ENCODE measurements around the gene HPSE2.

The HPSE2 gene

DNA sequence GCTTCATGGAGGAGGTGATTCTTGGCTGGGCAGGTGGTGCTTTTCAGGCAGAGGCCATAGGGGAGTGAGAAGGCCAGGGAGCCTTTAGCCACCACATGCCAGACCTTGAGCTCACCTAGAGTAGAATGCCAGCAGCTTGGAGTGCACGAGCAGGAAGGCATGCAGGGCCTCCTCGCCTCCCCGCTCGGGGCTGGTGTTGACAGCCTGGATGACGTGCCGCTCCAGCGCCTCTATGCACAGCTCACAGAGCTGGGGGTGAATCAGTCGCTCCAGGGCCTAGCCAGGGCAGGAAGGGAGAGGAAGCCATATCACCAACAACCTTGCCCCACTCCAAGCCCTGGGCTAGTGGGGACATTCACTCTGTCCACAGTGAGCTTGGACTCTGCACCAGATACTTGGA lies 804.6 kb downstream of the HPSE2 start:
- TF ChIP-seq FOXP2 (optimal IDR thresholded peaks at IDR 0.05; ENCODE audit: borderline replicate concordance, extremely low read depth, extremely low read length, insufficient read depth) (no peak), REST (IDR thresholded peaks at IDR 0.05; ENCODE audit: insufficient read depth in 1 of 2, low read depth in 2 of 2, low read length in 2 of 2) (no peak), TAF1 (IDR thresholded peaks at IDR 0.05; ENCODE audit: borderline replicate concordance, insufficient read depth, low read length) (no peak), POLR2AphosphoS5 (IDR thresholded peaks at IDR 0.05; ENCODE audit: low read depth, low read length) (no peak), SIN3A (IDR thresholded peaks at IDR 0.05; ENCODE audit: borderline replicate concordance, insufficient read depth, low read length) (no peak)

- no peak for TF ChIP-seq POLR2AphosphoS5 (IDR thresholded peaks at IDR 0.05; ENCODE audit: low read depth, low read length)
- no peak for TF ChIP-seq TAF1 (IDR thresholded peaks at IDR 0.05; ENCODE audit: borderline replicate concordance, insufficient read depth, low read length)
- no peak for TF ChIP-seq SIN3A (IDR thresholded peaks at IDR 0.05; ENCODE audit: borderline replicate concordance, insufficient read depth, low read length)
- no peak for TF ChIP-seq FOXP2 (optimal IDR thresholded peaks at IDR 0.05; ENCODE audit: borderline replicate concordance, extremely low read depth, extremely low read length, insufficient read depth)
- no peak for TF ChIP-seq REST (IDR thresholded peaks at IDR 0.05; ENCODE audit: insufficient read depth in 1 of 2, low read depth in 2 of 2, low read length in 2 of 2)
Measured at GRCh38 chr10:98430427-98430826, 805.2 kb downstream of the HPSE2 start.

DNA sequence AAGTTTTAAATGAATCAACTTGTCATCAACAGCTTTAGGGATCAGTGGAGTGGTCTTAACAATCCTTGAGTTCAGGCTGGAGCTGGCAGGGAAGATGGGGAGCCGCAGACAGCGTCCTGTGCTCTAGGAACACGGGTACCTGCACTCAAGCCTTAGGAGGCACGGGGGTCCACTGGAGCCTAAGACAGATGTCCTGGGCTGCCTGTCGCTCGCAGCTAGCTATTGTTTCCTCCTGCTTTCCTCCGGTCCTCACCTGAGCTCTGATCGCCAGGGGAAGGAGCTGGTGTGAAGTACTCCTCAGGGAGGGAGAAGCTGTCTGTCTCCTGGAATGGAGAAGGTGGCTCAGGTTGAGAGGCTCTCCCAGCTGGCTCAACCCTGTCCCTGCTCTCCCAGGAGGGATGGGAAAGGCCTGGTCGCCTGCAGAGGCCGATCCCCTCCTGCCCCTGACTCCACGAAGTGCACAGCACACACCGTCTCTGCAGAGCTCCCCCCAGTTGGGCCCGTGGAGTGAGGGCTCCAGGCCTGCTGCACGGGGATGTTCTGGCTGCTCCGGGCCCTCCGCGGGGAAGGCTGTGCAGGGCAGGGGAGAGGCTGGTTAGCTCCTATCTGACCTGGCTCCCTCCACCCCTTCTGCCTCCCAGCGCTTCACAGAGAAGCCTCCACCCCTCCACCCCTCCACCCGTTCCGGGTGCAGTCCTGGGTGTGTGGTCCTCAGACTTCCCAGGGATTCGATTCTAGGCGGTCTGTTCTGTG lies 806.2 kb downstream of the HPSE2 start:
- TF ChIP-seq POLR2AphosphoS5 (IDR thresholded peaks at IDR 0.05; ENCODE audit: low read depth, low read length) (no peak), TAF1 (IDR thresholded peaks at IDR 0.05; ENCODE audit: borderline replicate concordance, insufficient read depth, low read length) (no peak)

- TF ChIP-seq POLR2AphosphoS5 (IDR thresholded peaks at IDR 0.05; ENCODE audit: low read depth, low read length): no peak
- no peak for TF ChIP-seq REST (IDR thresholded peaks at IDR 0.05; ENCODE audit: insufficient read depth in 1 of 2, low read depth in 2 of 2, low read length in 2 of 2)
- TF ChIP-seq TAF1 (IDR thresholded peaks at IDR 0.05; ENCODE audit: borderline replicate concordance, insufficient read depth, low read length): no peak
Measured at GRCh38 chr10:98427011-98427515, 808.6 kb downstream of the HPSE2 start.

DNA sequence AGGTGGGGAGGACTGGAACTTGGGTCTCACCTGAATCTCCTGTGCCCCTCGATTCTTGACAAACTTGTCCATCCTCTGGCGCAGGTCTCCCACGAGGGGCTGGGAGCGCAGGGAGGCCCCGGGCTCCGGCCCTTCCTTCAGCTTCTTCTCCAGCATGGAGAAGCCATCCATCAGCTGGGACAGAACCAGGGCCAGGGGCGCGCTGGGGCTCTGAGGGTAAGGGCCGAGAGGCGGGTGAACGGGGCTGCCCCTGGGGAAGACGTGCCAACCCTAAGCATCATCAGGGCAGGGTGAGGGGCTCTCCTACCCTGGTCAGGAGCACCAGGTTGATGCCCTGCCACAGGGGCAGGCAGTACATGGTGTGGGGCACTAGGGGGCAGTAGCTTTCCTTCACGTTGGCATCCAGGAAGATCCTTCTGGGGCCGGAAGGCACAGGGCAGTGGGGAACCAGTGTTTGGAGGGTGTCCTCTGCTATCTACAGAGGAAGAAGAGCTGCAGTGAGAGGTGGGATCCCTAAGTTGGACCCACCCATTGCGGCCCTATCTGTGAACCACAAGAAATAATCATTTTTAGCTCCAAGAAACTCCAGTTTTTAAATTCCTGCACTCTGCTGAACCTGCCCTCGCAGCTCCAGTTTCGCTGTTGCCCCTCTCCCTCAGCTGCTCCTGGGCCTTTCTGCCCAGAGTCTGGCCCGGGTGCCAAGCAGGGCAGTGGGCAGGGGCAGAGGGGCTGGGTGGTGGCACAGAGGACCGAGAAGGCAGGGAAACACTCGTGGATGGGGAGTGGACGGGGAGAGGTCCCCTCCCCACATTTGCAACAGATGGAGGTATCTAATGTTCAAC lies 809.9 kb downstream of the HPSE2 start:
- TF ChIP-seq TAF1 (IDR thresholded peaks at IDR 0.05; ENCODE audit: borderline replicate concordance, insufficient read depth, low read length) (no peak), SIN3A (IDR thresholded peaks at IDR 0.05; ENCODE audit: borderline replicate concordance, insufficient read depth, low read length) (no peak), POLR2AphosphoS5 (IDR thresholded peaks at IDR 0.05; ENCODE audit: low read depth, low read length) (no peak), FOXP2 (optimal IDR thresholded peaks at IDR 0.05; ENCODE audit: borderline replicate concordance, extremely low read depth, extremely low read length, insufficient read depth) (no peak), REST (IDR thresholded peaks at IDR 0.05; ENCODE audit: insufficient read depth in 1 of 2, low read depth in 2 of 2, low read length in 2 of 2) (no peak)

Measured in PFSK-1 (cell line).